Loucy (cell line): Measurements from ENCODE around the gene PTGDS.
A peak's percentile ranks its signal among the peaks of the same experiment; 100 is the strongest.

Experiments
- H2AFZ ChIP-seq: fragments of 200-600 bp; sonication (generic); 2 replicates; pipeline ENCODE4 v1.6.0; 2016; ENCODE audit warnings: antibody characterized with exemption, mild to moderate bottlenecking, low read length, moderate library complexity
- H3F3A ChIP-seq: fragments of 200-600 bp; 2 replicates; pipeline ENCODE4 v1.6.0; 2016; ENCODE audit warnings: antibody characterized with exemption, low read depth, mild to moderate bottlenecking
- H3K27me3 ChIP-seq: fragments of 200-600 bp; sonication (generic); 2 replicates; pipeline ENCODE4 v1.6.1; 2014; ENCODE audit warnings: low read length, mild to moderate bottlenecking; ENCODE audit not compliant: insufficient read depth, poor library complexity, severe bottlenecking
- H3K36me3 ChIP-seq: fragments of 200-600 bp; sonication (generic); 2 replicates; pipeline ENCODE4 v1.6.1; 2016; ENCODE audit warnings: low read length; ENCODE audit not compliant: insufficient read depth
- H3K4me1 ChIP-seq: fragments of 200-600 bp; sonication (generic); 2 replicates; pipeline ENCODE4 v1.5.1; 2014; ENCODE audit warnings: low read length, mild to moderate bottlenecking; ENCODE audit not compliant: insufficient read depth, poor library complexity, severe bottlenecking
- H3K4me2 ChIP-seq: fragments of 200-600 bp; sonication (generic); 2 replicates; pipeline ENCODE4 v1.6.0; 2014; ENCODE audit warnings: antibody characterized with exemption, low read length, low read depth, mild to moderate bottlenecking; ENCODE audit not compliant: poor library complexity, severe bottlenecking
- H3K4me3 ChIP-seq: fragments of 200-600 bp; sonication (generic); 2 replicates; pipeline ENCODE4 v1.5.1; 2014; ENCODE audit warnings: low read length, mild to moderate bottlenecking, mixed read lengths; ENCODE audit not compliant: poor library complexity, severe bottlenecking
- H3K79me2 ChIP-seq: fragments of 200-600 bp; sonication (generic); 2 replicates; pipeline ENCODE4 v1.6.1; 2014; ENCODE audit warnings: low read length; ENCODE audit not compliant: insufficient read depth
- H3K9ac ChIP-seq: fragments of 200-600 bp; sonication (generic); 2 replicates; pipeline ENCODE4 v1.6.0; 2014; ENCODE audit warnings: mild to moderate bottlenecking, low read depth, low read length, moderate library complexity; ENCODE audit not compliant: poor library complexity, severe bottlenecking
- H3K9me2 ChIP-seq: fragments of 200-600 bp; sonication (generic); replicated peaks from 2 replicates; pipeline ENCODE4 v1.6.1; 2016; ENCODE audit warnings: low read depth, low read length, mixed read lengths
- H3K9me3 ChIP-seq: fragments of 200-600 bp; sonication (generic); 2 replicates; pipeline ENCODE4 v1.6.1; 2014; ENCODE audit warnings: mild to moderate bottlenecking, antibody characterized with exemption, low read length, low read depth; ENCODE audit not compliant: insufficient read depth
- H4K20me1 ChIP-seq: fragments of 200-600 bp; sonication (generic); 2 replicates; pipeline ENCODE4 v1.6.0; 2014; ENCODE audit warnings: antibody characterized with exemption, low read length, mild to moderate bottlenecking; ENCODE audit not compliant: insufficient read depth, poor library complexity, severe bottlenecking
- EZH2phosphoT487 ChIP-seq: fragments of 200-600 bp; IDR thresholded peaks from 2 replicates; pipeline ENCODE4 v1.6.1; 2018; ENCODE audit warnings: antibody characterized with exemption, mild to moderate bottlenecking, moderate library complexity, borderline replicate concordance
- TF ChIP-seq, protein P1 (sequence below): fragments of 200-600 bp; sonication (generic); conservative IDR thresholded peaks from 2 replicates; pipeline ENCODE4 v1.5.1; 2014; ENCODE audit warnings: mild to moderate bottlenecking, antibody characterized with exemption, low read length

Gene PTGDS

DNA sequence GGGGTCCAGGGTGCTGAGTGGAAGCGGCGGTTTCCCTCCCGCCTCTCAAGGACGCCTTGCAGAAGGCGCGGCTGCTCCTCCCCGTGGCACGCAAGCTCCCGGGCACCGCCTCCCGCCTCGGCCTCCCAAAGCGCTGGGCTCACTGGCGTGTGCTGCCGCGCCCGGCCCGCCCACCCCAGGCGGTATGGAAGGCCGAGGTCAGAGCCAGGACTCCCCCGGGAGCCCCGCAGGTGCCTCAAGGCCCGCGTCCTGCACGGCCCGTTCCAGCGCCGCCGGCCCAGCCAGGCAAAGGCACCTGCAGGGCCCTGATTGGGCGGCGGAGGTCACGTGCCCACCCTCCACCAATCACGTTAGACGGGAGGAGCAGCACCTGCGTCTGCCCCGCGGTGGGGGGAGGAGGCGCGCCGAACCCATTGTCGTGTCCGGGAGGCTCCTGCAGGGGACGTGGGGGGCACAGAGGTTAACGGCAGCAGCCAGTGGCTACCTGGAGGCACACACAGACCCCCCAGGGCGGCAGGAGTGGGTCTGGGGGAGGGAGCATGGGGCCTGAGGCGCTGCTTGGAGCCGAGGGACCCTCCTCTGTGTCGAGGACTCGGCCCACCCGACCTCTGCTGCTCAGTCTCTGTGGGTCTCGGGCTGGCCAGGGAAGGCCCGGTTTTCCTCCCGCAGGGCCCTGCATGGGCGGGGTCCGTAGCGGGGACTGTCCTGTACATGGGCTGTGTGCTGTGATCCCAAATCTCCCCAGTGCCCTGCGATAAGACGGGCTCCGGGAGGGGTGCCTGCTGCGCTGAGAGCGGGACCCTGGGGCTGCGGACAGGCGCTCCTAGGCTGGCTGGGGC lies 27.3 kb upstream of the PTGDS start:
- Histone ChIP-seq H3K4me1 (peaks cover 14% of the 10 kb centered on the region), H3K9me2 (no peaks in the 10 kb centered on the region), H3K4me3 (peak overlapping the region; percentile 79), H2AFZ (peak overlapping the region; percentile 59), H3K9ac (peak overlapping the region; percentile 97), H3K36me3 (no peaks in the 10 kb centered on the region), H3K9me3 (no peaks in the 10 kb centered on the region), H3F3A (no peaks in the 10 kb centered on the region), H3K79me2 (no peaks in the 10 kb centered on the region), H3K4me2 (peak overlapping the region; percentile 93), H3K27me3 (no peaks in the 10 kb centered on the region), H4K20me1 (no peaks in the 10 kb centered on the region)
- no peak for TF ChIP-seq EZH2phosphoT487
- TF ChIP-seq, protein P1, sequence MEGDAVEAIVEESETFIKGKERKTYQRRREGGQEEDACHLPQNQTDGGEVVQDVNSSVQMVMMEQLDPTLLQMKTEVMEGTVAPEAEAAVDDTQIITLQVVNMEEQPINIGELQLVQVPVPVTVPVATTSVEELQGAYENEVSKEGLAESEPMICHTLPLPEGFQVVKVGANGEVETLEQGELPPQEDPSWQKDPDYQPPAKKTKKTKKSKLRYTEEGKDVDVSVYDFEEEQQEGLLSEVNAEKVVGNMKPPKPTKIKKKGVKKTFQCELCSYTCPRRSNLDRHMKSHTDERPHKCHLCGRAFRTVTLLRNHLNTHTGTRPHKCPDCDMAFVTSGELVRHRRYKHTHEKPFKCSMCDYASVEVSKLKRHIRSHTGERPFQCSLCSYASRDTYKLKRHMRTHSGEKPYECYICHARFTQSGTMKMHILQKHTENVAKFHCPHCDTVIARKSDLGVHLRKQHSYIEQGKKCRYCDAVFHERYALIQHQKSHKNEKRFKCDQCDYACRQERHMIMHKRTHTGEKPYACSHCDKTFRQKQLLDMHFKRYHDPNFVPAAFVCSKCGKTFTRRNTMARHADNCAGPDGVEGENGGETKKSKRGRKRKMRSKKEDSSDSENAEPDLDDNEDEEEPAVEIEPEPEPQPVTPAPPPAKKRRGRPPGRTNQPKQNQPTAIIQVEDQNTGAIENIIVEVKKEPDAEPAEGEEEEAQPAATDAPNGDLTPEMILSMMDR, result peak; percentile 31; the same call in 1 of the 2 replicates

- TF ChIP-seq, protein P1, result no peak
- TF ChIP-seq EZH2phosphoT487, result no peak
- no peak overlapping the region for H2AFZ ChIP-seq
- H3K4me3 ChIP-seq, result peak overlapping the region; percentile 79
- no peaks in the 10 kb centered on the region for H3F3A ChIP-seq
- no peaks in the 10 kb centered on the region for H3K27me3 ChIP-seq
- H3K9ac ChIP-seq, result peak overlapping the region; percentile 97
- no peaks in the 10 kb centered on the region for H3K79me2 ChIP-seq
- H3K9me3 ChIP-seq, result no peaks in the 10 kb centered on the region
- peak overlapping the region; percentile 93 for H3K4me2 ChIP-seq
- H3K36me3 ChIP-seq, result no peaks in the 10 kb centered on the region
- no peaks in the 10 kb centered on the region for H3K9me2 ChIP-seq
- no peaks in the 10 kb centered on the region for H4K20me1 ChIP-seq
- peaks cover 11% of the 10 kb centered on the region for H3K4me1 ChIP-seq
Observed at GRCh38 chr9:136950656-136951276, 26.5 kb upstream of the PTGDS start.

GRCh38 chr9:136951541-136952320 lies 25.6 kb upstream of the PTGDS start, which contains the start of gene LCN12:
Gene LCN12, plus strand, starts transcription at chr9:136952273. Its CDS starts 55 bp downstream, at chr9:136952328.
- H3K4me3 ChIP-seq, result no peak within 1 kb of the TSS
- peak within 1 kb of the TSS; percentile 97 for H3K9ac ChIP-seq
- H3K4me1 ChIP-seq, result peaks cover 11% of the 10 kb centered on the region
- H3K9me3 ChIP-seq, result no peaks in the 10 kb centered on the region
- H3K27me3 ChIP-seq, result no peaks in the 10 kb centered on the region
- H4K20me1 ChIP-seq, result no peaks in the 10 kb centered on the region
- no peaks in the 10 kb centered on the region for H3K9me2 ChIP-seq
- H3K36me3 ChIP-seq, result no peaks in the 10 kb centered on the region
- no peaks in the 10 kb centered on the region for H3F3A ChIP-seq
- H3K79me2 ChIP-seq, result no peaks in the 10 kb centered on the region
- no peak within 1 kb of the TSS for H2AFZ ChIP-seq
- TF ChIP-seq, protein P1, result no peak
- no peak for TF ChIP-seq EZH2phosphoT487
- peak within 1 kb of the TSS; percentile 93 for H3K4me2 ChIP-seq
